NCI-H82 treated with DMSO at 0.1 percent for 48 hours (cell line): ENCODE measurements around the gene IFITM2.
"Not testable (repeated sequence)": the region's sequence is repeated elsewhere in the genome, so short reads cannot be mapped to it uniquely, and the experiment has no call there.

ENCODE experiments used
- DNase-seq: peaks from one replicate; lab custom pipeline; 2025; ENCODE audit not compliant: unreplicated experiment; lab: John Stamatoyannopoulos, UW

The IFITM2 gene

GRCh38 chr11:339963-340362 lies 32.3 kb downstream of the IFITM2 start:
- no peak for DNase-seq

GRCh38 chr11:340539-341512 lies 33.2 kb downstream of the IFITM2 start:
- DNase-seq, result no peak

DNA sequence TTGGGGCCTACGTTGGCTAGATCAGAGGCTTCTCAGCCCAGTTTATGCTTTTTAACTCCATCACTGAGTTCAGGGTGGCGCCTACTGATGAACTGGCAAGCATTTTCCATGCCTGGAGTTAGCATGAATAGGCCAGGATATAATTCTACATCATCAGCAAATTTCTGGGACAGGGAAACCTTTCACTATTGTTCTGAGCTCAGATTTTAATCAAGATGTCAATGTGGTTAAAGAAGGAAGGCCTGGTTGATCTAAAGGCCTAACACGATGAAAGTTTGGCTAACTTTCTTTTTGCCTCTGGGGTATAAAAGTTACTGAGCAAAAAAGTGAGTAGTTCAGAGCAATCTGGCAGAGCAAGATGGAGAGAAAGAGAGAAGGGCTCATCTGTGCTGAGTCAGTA lies 34.7 kb downstream of the IFITM2 start:
- DNase-seq, result no peak

GRCh38 chr11:344836-345578 lies 37.4 kb downstream of the IFITM2 start:
- DNase-seq, result no peak

DNA sequence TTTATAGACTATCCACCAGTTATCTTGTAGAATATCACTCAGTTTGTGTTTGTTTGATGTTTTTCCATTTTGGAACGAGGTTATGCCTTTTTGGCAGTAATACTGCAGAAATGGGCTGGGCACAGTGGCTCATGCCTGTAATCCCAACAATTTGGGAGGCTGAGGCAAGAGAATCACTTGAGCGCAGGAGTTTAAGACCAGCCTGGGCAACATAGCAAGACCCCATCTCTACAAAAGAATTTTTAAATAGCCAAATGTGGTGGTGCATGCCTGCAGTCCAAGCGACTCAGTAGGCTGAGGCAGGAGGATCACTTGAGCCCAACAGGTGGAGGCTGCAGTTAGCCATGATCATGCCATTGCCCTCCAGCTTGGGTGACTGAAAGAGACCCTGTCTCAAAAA lies 38.9 kb downstream of the IFITM2 start:
- DNase-seq, result no peak

DNA sequence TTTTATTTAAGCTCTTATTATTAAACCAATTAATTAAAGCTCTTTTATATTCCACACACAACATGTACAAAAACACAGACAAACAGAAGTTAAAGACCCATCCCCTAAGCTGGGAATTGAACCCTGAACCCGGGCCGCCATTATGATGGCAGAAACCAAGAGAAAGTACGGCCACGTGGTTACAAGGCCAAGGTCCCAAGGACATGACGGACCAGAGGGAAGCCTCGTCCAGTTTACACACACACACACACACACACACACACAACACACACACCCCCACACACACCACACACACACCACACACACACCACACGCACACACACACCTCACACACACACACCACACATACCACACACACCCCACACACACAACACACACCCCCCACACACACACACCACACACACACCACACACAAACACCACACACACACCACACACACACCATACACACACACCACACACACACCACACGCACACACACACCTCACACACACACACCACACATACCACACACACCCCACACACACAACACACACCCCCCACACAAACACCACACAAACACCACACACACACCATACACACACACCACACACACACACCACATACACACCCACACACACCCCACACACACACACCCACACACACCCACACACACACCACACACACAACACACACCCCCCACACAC lies 41.8 kb downstream of the IFITM2 start:
- not testable (repeated sequence) for DNase-seq

DNA sequence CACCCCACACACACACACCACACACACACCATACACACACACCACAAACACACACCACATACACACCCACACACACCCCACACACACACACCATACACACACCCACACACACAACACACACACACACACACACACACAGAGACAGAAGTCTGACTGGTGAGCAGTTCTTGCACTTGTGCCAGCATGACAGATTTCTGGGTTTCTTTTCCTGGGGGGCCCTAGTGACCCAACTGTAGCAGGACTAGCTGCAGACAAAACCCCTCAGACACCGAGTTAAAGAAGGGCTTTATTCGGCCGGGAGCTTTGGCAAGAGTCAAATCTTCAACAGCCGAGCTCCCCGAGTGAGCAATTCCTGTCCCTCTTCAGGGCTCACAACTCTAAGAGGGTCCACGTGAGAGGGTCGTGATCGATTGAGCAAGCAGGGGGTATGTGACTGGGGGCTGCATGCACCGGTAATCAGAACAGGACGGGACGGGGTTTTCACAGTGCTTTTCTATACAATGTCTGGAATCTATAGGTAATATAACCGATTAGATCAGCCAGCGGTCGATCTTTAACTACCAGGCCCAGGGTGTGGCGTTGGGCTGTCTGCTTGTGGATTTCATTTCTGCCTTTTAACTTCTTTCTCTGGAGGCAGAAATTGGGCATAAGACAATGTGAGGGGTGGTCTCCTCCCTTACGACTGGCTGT lies 42.6 kb downstream of the IFITM2 start:
- DNase-seq, result not testable (repeated sequence)

DNA sequence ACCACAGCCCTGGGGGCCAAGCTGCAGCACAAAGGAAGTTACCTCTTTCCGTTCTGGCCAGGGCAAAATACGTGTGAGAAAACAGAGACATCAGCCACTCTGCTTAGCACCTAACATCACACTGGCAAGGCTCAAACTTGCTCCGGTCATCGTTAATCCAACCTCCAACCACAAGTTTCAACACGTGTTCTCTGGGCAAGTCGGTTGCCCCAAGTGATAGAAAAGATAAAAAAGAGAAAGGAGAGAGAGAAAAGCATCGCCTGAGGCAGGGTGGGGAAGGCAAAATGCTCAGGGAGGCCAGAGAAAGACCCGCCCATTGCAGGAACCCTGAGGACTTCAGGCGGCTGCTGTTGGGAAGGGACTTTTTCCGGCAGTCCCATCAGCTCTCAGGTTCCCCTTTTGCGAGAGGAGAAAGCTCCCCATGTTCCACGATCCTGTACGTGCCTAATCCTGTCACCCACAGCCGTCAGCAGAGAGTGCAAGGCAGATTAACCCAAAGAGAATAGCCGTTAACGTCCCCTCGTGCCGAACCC lies 43.2 kb downstream of the IFITM2 start:
- DNase-seq, result no peak

- DNase-seq, result no peak
Observed at GRCh38 chr11:351411-351810, 43.8 kb downstream of the IFITM2 start.

DNA sequence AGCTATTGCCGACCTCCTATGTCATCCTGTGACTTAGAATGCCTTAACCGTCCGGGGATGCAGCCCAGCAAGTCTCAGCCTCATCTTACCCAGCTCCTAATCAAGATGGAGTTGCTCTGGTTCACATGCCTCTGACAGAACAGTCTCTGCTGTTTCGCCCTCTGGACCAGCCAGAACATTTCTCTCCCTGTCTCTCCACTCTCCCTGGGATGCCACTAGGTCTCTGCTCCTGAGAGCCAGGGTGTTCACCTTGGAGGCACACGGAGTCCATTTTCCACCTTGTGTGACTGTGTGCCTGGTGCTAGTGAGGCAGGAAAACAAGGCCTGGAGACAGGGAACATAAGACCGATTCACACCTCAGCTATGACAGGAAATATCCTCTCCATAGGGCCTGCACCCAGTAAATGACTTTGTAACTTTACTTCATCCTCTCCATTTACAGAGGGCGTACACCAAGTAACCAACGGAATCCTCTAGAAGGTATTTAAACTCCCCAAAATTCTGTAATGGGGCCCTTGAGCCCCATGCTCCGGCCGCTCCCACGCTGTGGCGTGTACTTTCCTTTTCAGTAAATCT lies 44.9 kb downstream of the IFITM2 start:
- DNase-seq, result no peak

DNA sequence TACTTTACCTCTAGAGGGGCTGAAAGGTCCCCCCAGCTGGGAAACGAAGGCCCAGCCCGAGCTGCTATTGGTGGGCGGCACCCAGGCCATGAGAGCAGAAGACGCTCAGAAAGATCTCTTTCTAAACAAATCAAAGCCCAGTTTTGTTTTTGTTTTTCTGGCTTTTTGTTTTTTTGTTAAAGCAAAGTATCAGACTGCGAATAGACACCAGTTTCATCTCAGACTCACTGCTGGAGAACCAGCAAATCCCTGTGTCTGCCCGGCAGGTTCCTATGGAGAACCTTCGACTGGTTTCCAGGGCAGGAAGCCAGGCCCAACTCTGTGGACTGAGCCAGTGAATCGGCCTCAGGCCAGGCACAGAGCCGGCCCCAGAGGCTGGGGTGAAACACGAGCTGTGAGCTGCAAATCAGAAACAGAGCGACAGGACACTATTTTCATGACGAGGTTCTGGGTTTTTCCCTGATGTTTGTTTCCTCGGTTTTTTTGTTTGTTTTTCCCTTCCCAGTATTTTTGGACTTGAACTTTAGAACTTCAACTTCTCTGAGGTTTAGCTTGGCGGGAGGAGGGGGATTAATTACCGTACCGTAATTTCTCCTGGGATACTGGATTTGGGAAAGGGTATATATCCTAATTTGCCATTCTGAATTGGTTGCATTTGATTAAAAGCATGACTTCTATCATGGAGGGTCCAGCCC lies 45.7 kb downstream of the IFITM2 start:
- no peak for DNase-seq

DNA sequence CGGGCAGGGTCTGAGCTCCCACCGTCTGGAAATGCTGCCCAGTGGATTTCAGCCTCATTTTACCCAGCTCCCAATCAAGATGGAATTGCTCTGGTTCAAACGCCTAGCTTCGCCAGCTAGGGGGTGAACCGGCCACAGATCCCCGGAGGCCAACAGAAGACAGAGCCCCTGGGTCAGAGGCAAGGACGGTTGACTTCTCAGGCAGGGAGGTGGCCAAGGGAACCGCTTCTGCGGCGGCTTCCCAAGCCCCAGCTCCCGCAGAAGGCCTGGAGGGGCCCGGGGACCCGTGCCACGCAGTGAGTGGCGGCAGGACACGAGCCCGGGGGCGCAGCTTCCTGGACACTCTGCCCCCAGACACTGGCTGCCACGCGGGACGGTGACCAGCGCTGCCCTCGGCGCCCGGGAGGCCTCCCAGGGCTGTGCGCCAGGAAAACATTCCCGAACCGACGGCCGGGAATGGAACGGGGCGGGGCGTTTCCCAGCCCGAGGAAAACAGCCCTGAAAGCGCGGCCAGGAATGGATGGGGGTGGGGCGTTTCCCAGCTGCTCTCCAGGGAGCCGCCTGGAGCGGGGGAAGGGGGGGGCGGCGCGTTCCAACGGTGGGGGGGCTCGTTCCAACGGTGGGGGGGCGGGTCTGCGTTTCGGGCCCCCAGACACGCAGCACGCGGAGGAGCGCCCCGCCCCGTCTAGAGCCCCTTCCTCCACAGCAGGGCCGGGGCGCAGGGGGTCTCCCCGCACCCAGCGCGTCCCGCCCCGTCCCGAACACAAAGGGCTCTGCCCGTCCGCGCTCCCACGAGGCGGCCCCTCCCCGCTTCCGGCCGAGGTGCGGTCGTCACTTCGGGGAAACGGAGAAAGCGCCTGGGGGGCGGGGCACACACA lies 48.2 kb downstream of the IFITM2 start:
- DNase-seq, result peak; percentile 58

DNA sequence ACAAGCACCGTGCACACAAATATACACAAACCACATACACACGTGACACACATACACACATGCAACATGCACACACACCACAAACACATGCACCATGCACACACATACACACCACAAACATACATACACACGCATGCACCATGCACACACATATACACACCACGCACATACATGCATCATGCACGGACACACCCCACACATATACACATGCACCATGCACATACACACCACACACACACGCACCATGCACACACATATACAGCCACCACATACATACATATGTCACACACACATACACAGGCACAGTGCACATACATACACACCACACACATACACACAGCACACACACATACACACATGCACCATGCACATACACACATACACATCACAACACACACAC lies 49.0 kb downstream of the IFITM2 start:
- no peak for DNase-seq

- DNase-seq, result no peak
Observed at GRCh38 chr11:357582-357981, 50.0 kb downstream of the IFITM2 start.

DNA sequence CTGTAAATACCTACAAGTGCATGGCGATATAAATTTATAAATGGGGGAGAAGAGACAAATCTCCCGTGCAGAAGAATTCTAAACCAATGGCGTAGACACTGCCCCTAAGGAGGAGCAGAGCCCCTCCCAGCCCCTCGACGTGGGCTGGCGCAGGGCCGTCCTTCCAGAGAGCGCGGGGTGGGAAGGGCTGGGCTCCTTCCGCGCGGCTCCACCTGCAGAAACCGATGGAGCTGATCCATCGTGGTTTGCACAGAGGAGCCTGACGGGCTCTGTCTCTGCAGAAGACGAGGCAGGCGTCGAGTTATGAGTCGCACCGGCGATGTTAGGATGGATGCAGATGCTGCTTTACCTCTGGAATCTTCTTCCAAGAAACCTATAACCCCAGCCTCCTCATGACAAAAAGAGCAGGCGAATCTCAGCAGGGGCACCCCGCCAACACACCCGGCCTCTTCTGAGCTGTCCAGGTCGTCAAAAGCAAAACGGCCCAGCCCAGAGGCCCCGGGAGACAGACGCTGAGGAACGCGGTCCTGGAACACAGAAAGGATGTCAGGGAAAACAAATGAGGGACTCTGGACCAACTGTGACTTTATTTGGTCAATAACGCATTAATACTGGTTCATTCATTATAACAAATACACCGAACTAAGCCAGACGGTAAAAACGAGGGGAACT lies 50.6 kb downstream of the IFITM2 start:
- no peak for DNase-seq
